Daoy (cell line): ENCODE results near the gene RPAP2. TPM values are rescaled to one million over a fixed set of nuclear protein-coding genes. Genes with fewer than 3 reads are reported as not detected.
"Not testable (repeated sequence)": the region's sequence is repeated elsewhere in the genome, so short reads cannot be mapped to it uniquely, and the experiment has no call there.

Experiments
- DNase-seq: peaks from one replicate; pipeline ENCODE4 v3.0.0-alpha.2; 2015; ENCODE audit warnings: low read depth
- total RNA-seq: library from RNA; depleted of rRNA; stranded (reverse); fragments of >200 nt; shearing (Covaris generic); gene quantifications from 2 replicates; pipeline ENCODE4 v1.2.3, GENCODE V29; 2014; rRNA removed

The RPAP2 gene
- 34.5 and 36.9 TPM in 2 replicates for total RNA-seq

DNA sequence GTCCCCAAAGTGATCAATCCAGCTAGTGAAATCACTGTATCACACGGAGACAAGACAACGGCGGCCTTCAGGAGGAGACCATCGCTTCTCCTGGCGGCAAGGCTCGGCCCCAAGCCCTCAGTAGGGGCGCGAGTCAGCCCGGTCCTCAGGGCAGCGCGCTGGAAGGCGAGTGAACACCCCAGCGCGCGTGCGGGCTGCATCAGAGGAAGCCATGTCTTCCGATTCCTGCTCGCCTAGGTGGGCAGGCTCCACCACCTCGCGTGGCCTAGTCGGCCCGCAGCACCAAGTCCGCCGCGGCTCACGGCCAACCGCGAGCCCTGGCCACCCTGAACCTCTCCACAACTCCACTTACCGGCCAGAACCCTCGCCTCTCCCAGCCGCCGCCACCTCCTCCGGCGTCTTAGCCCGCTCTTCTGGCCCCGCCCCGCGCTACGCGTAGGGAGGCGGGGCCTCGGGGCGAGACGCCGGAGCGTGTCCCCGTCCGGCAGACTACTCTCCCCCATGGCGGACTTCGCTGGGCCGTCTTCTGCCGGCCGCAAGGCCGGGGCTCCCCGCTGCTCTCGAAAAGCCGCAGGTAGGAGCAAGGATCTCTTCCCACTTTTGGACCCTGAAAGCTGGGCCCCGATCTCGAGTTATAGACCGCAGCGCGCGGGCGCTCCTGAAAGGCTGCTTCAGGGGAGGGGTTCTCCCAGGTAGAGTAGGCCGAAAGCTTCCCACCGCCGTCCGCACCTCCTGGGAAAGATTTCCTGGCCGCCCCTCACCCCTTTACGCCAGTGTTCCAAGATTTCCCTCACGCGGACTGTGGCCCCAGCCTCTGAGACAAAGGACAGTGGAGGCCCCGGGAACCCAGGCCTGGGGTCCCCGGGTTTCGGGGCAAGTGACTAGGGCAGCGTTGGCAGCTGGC lies at the start of gene RPAP2, which contains the start of gene GLMN:
Gene RPAP2 (plus strand): TSS at position 487 of the 904 bp plus-strand sequence. CDS start 15 bp downstream, at position 502.
Gene GLMN (minus strand): TSS at position 415 of the 904 bp plus-strand sequence. CDS start 988 bp downstream, outside the sequence.
- peak; percentile 94 for DNase-seq

DNA sequence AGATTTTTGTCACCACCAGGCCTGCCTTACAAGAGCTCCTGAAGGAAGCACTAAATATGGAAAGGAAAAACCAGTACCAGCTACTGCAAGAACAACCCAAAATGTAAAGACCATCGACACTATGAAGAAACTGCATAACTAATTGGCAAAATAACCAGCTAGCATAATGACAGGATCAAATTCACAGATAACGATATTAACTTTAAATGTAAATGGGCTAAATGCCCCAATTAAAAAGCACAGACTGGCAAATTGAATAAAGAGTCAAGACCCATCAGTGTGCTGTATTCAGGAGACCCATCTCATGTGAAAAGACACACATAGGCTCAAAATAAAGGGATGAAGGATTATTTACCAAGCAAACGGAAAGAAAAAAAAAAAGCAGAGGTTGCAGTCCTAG lies 44.1 kb upstream of the RPAP2 start:
- not testable (repeated sequence) for DNase-seq

DNA sequence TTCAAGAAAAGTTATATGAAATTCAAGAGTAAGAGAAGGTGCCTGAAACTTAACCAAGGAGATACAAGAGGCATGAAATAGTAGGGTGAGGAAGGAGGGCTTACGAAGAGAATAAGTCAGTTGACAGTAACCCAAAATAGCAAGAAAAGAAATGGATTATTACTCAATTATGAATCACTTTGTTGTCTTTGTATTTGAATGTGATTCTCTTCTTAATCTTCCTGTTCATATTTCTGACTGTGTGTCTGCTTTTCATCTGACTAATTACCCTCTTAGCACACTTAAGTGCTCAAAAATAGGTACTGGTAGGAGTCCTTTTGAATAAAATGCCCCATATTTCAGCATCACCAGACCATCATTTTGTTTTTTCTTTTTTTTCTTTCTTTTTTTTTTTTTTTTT lies 39.5 kb upstream of the RPAP2 start:
- no peak for DNase-seq

DNA sequence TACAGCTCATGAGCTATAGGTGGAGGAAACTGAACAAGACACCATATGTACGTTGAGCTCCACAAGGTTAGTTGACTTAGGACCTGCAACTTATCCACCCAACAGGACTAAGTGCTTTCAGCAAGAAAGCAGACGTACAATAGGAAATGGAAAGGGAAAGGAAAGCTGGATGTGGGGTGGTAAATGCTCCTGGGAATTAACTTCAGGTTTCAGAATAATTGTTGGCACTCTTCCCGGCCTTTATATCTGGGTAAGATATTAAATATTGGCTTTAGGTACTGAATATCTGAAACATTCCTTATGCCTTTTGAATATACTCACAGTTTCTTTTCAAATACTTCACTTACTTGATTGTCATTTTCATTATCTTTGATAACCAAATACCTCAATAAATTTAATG lies 36.3 kb upstream of the RPAP2 start:
- no peak for DNase-seq

DNA sequence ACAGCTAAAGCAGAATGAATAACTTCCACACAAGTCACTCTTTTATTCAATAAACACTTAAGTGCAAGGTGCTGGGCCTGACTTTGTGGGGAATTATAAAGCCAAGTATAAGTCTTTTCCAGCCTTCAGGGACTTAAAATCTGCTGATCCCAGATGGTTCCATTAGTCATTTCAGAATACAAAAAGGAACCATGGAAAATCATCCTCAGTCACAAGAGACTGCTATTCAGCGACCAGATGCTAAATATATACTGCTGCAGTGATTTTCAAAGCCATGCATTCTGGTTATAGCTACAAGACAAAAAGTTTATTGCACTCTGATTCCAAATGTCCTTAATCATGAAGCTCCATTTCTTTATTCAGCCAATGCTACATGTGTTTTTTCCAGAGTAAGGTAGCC lies 25.8 kb upstream of the RPAP2 start:
- no peak for DNase-seq

DNA sequence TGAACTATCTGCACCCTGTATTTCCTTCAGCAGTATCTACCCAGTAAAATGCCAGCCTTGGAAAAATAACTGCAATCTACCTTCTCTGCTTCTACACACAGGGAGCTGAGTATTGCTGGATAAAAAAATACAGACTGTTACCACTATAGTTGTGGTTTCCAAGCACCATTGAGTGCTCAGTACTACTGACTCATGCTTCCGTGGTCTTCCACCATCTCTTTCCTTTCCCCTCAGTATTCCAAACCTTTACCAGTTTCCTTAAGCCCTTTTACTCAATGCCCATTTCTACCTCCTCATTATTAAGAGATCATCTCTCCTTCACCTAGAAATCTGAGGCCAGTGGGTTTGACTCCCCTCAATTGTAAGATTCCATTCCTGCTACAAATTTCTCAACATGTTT lies 23.9 kb upstream of the RPAP2 start:
- peak; percentile 62 for DNase-seq

DNA sequence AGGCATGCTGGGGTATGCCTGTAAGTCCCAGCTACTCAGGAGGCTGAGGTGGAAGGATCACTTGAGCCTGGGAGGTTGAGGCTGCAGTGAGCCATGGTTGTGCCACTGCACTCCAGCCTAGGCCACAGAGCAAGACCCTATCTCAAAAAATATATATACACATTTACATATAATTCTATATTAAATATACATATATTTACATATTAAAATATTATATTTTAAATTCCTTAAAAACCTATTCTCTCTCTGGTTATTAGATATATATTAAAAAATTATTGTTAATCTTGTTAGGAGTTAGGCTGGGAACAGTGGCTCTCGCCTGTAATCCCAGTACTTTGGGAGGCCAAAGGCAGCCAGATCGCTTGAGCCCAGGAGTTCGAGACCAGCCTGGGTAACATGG lies 22.8 kb upstream of the RPAP2 start:
- DNase-seq = no peak

DNA sequence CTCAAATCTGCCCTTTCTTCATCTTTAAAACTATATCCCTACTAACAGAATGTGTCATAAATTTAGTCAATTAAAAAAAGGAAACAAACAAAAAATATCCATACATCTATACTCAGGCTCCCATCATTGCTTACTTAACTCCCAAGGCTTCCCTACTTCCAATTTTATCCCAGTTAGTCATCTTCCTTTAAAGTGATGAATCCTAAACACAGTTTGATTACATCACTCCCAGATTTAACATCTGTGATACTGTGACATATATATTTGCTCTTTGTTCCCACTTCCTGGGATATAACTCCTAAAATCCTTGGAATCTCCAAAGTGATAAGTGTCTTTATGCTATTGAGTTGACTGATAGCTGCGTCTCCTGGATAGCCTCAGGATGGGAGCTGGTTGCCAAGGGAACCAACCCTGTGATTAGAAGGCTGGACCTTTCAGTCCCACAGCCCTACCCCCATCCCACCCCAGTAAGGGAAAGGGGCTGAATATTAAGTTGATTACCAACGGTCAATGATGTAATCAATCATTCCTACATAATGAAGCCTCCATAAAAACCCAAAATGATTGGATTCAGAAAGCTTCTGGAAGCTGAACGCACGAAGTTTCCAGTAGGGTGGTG lies 21.6 kb upstream of the RPAP2 start:
- DNase-seq = peak; percentile 43

DNA sequence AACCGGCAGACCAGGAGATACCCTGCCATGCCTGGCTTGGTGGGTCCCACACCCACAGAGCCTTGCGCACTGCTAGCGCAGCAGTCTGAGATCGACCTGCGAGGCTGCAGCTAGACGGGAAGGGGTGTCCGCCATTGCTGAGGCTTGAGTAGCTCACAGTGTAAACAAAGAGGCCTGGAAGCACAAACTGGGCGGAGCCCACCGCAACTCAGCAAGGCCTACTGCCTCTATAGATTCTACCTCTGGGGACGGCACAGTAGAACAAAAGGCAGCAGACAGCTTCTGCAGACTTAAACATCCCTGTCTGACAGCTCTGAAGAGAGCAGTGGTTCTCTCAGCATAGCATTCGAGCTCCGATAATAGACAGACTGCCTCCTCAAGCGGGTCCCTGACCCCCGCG lies 19.1 kb upstream of the RPAP2 start:
- not testable (repeated sequence) for DNase-seq

DNA sequence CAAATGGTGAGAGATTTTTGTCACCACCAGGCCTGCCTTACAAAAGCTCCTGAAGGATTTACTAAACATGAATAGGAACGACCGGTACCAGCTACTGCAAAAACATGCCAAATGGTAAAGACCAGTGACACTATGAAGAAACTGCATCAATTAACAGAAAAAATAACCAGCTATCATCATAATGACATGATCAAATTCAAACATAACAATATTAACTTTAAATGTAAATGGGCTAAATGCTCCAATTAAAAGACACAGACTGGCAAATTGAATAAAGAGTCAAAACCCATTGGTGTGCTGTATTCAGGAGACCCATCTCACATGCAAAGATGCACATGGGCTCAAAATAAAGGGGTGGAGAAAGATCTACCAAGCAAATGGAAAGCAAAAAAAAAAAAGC lies 17.4 kb upstream of the RPAP2 start:
- not testable (repeated sequence) for DNase-seq

DNA sequence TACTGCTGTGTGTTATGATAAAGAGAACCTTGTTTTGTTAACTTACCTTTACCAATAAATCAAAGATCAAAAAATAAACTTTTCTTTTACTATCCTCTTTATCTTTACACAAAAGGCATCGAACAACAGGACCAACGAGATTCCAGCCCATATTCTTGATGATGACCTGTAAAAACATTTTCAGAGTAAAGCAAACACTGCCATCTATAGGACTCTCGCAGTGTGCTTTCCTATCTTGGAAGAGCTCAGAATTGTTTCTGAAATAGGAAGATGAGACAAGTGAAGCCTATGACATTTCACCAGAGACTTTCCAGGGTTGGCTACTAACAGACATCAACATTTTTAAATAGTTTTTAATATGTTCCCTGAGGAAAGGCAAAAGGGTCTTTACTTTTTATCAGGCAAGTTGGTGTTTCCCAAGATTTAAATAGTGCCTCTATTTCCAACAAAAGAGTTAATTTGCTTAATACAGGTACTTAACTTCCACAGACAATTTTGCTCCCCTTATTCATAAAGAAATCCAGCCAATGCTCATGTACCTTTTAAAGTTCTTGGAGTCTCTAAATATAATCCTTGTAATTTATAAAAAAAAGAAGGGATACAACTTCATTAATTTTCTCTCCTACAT lies 7.4 kb upstream of the RPAP2 start:
- DNase-seq = peak; percentile 44

DNA sequence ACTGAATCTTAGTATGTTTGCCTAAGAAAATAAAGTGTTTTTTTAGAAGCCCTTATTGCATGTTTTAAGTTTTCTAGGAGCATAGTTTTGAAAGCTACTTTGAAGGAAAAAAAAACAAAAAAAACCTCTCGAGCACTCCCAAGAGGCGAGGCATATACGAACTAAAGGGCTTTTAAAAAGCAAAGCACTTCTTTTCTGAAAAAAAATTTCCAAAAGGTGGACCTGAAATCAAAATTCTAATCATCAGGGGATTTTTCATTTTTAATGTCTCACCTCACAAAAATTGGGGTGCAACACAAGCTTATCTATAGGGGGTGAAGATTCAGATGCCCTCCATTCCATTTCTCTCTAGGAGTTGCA lies 666 bp upstream of the RPAP2 start:
- no peak for DNase-seq

DNA sequence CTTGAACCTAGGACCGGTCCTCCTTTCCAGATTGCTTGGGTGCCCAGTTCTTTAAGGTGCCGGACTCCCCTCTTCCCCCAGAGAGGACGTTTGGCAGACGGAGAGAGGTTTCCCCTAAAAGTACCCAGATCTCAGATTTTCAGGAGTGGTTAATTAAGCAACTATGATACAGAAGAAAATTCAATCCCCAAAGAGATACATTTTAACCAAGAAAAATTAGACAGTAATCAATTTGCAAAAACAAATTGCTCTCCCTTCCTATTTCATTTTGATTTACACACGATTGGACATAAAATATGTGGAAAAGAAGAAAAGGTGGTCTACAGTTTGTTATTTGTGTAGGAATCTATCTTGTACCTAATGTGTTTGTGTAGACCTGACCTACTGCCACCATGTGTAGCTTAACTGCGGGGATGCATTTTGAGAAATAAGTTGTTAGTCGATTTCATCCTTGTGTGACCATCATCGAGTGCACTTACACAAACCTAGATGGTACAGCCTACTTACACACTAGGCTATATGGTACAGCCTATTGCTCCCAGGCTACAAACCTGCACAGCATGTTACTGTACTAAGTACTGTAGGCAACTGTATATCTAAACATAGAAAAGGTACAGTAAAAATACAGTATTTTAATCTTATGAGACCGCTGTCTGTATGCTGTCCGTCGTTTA lies 755 bp downstream of the RPAP2 start:
- DNase-seq = peak; percentile 11

DNA sequence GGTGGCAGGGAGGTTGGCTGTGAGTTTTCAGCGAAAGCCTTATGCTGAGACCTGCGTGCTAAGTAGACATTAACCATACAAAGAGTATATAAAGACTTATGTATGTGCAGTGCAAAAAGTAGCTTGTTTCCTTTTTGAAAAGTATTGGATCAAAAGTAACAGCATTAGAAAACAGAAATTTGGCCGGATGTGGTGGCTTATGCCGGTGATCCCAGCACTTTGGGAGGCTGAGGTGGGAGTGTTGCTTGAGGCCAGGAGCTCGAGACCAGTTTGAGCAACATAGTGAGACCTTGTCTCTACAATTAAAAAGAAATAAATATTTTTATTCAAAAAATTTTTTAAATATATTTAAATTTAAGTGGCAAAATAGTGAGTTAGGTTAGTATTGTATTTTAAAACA lies 2.2 kb downstream of the RPAP2 start:
- DNase-seq = no peak

DNA sequence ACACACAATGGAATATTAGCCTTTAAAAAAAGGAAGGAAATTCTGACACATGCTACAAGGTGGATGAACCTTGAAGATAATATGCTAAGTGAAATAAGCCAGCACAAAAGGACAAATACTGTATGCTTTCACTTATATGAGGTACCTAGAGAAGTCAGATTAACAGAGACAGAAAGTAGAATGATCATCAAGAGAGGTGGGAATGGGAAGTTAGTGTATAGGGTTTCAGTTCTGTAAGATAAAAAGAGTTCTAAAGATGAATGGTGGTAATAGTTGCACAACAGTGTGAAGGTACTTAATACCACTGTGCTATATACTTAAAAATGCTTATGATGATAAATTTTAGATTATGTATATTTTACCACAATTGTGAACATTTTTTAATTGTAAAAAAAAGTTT lies 7.2 kb downstream of the RPAP2 start:
- DNase-seq = no peak

DNA sequence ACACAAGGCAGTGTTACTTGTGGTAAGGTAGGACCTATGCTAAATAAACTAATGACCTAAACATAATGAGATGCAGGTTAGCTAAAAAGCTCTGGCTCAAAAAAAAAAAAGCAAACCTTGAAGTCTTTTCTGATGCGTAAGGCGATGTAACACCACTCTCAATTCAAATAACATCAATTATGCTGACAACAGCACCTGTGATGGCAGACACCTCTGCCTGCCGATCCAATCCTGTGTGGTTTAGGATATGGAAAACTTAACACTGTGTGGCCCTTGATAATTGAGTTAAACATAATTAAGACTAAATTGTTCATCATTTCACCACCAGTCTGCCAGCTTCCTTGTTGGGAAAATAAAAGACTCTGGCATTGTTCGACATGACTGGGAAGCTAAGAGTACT lies 9.1 kb downstream of the RPAP2 start:
- DNase-seq = no peak

DNA sequence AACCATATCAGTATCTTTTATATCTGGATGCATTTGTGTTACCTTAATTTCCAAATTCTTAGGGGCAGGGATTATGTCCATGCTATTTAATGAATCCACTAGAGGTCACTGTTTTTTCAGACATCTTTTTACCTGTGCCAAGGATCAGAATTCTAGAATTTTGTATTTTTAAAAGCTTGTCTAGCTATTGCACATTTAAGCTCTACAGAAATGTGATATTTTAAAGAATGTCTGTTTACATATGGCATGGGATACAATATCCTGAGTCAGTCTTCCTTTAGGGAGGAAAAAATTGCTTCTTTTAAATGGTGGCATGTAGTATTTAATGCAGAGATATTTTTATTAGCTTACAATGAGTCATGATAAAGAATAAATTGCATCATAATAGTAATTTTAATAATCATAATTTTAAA lies 11.3 kb downstream of the RPAP2 start:
- no peak for DNase-seq

DNA sequence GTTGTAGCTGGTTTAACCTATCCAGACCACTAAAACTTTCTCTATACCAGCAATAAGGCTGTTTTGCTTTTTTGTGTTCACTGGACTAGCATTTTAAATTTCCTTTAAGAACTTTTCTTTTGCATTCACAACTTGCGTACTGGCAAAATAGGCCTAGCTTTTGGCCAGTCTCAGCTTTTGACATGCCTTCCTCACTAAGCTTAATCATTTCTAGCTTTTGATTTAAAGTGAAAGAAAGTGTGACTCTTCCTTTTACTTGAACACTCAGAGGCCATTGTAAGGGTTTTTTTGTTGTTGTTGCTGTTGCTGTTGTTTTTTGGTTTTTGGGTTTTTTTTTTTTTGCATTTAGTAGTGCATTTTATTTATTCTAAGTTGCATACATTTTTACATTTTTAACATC lies 15.2 kb downstream of the RPAP2 start:
- no peak for DNase-seq

DNA sequence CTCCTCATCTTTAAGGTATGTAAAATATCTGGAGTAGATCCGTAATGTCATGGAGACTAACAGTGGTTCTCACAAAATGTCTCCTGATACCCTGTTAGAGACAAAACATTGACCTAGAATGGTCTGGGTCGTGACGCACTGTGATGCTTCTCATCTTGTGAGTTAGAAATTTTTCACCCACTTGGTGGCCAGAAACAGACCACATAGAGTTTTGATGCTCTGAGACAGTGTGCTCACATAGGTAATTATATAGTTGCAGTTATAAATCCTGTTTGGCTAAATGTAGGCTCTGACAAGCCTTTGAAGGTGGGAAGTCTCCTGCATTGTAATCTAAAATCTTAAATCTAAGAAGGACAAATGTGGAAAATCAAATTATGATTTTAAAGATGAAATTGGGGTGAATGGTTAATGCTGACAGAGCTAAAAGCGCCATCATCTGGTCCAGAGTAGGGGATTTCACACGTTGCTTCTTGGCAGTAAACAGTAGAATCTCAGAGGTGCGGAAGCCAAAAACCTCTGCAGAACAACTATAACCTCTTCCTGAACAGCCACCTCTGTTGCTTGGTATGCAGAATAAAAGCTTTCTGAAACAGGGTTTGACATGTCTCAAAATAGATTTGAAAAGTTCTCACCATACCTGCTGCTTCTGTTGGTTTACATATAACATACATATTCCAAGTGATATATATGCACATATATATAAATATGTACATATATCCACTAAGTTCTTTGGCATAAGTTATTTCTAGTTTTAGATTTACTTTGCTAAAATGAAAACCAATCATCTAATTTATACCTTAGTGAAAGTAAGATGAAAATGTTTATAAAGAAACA lies 17.1 kb downstream of the RPAP2 start:
- DNase-seq = no peak

DNA sequence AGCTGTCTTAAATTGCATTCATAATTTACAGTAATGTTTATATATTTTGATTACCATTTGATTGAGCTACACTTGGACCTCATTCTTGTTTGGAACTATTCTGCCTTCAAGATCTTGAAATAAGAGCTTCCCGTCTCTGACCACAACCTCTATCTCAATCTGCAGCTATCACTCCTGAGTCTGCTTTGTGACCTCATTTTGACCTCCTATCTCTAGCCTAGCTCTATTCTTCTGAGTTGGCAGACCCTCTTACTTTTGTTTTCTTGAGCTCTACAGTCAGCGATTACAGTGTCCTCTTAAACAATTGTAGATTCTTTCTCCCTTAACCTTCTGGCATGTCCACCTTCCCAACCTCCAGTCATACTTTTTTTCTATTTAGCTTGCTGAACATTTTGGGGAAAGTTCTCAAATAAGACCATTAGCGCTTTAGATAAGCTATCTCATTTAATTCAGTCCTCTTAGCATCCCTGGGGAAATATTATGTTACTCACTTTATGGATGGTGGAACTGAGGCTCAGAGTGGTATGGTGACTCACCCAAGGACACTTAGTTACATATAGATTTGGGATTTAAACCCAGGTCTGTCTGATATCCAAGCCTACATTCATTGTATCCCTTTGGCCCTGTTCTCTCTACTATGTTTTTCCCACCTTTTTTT lies 19.1 kb downstream of the RPAP2 start:
- DNase-seq = no peak
